Measurements from ENCODE around the gene AKAP13.

DNA sequence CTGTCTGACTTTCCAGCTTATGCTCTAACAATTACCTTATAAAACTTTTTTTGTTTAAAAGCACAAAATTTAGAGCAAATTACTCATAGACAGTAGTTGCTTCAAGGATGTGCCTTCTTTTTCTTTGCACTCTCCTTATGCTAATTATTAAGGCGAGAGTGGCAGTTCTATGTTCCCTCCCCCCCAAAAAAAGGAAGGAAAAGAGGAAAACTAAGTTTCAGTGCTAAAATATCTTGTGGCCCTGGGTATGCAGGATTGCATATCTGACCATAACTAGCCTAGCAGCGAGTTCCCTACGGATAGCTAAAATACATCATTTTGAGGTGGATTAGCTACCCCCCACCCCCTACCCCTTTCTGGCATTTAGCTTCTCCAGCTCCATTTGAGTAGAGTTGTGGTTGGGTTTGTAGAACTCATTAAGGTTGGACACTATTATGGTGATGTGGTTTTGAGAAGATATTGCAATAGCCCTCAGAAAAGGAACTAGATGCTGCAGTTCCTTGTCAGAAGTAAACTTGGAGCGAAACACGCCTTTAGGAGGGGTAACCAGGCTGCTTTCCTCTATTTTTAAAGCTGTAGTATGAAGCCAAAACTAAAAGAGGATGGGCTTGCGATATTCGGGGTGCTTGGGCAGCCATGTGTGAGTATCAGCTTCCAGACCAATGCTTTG, 174.6 kb downstream of the AKAP13 start:
- TF ChIP-seq, protein P1, sequence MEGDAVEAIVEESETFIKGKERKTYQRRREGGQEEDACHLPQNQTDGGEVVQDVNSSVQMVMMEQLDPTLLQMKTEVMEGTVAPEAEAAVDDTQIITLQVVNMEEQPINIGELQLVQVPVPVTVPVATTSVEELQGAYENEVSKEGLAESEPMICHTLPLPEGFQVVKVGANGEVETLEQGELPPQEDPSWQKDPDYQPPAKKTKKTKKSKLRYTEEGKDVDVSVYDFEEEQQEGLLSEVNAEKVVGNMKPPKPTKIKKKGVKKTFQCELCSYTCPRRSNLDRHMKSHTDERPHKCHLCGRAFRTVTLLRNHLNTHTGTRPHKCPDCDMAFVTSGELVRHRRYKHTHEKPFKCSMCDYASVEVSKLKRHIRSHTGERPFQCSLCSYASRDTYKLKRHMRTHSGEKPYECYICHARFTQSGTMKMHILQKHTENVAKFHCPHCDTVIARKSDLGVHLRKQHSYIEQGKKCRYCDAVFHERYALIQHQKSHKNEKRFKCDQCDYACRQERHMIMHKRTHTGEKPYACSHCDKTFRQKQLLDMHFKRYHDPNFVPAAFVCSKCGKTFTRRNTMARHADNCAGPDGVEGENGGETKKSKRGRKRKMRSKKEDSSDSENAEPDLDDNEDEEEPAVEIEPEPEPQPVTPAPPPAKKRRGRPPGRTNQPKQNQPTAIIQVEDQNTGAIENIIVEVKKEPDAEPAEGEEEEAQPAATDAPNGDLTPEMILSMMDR (IDR thresholded peaks at IDR 0.05), result no peak
- no peak for TF ChIP-seq POLR2A (IDR thresholded peaks at IDR 0.05)
